Esophagus muscularis mucosa (tissue), 4 donors: ENCODE results near the gene TBC1D14. TPM values are rescaled to one million over a fixed set of nuclear protein-coding genes. Genes with fewer than 3 reads are reported as not detected.

Experiments
- DNase-seq: peaks from one replicate; pipeline ENCODE4 v3.0.0-alpha.2; 2017; ENCODE audit errors: extremely low spot score
- H3K27ac ChIP-seq, 4 donors: fragments of 200-600 bp; sonication (generic); replicated peaks in 1 of 4; 1 replicate in 3 of 4; 2 replicates in 1 of 4; pipeline ENCODE4 v1.5.1; 2016 to 2019; ENCODE audit warnings: mild to moderate bottlenecking in 1 of 4
- H3K27me3 ChIP-seq, 4 donors: fragments of 200-600 bp; sonication (generic); one replicate each; pipeline versions ENCODE4 v1.5.1 to v1.6.0; 2016 to 2019
- H3K36me3 ChIP-seq, 4 donors: fragments of 200-600 bp; sonication (generic); one replicate each; pipeline ENCODE4 v1.5.1; 2016 to 2019
- H3K4me1 ChIP-seq, 4 donors: fragments of 200-600 bp; sonication (generic); one replicate each; pipeline ENCODE4 v1.5.1; 2016 to 2019
- H3K4me3 ChIP-seq, 4 donors: fragments of 200-600 bp; sonication (generic); 1 replicate in 2 of 4; 2 replicates in 2 of 4; pipeline ENCODE4 v1.5.1; 2016 to 2019; ENCODE audit warnings: mild to moderate bottlenecking in 4 of 4, moderate library complexity in 1 of 4
- H3K9me3 ChIP-seq, 4 donors: fragments of 200-600 bp; sonication (generic); 1 replicate in 3 of 4; 2 replicates in 1 of 4; pipeline ENCODE4 v1.5.1; 2016 to 2019
- CTCF ChIP-seq, 3 experiments: fragments of 200-600 bp in 2 of 3; fragments of 450-650 bp in 1 of 3; sonication (generic) in 2 of 3; IDR thresholded peaks; one replicate each; pipeline ENCODE4 v1.5.1; 2017 to 2019; ENCODE audit warnings: antibody characterized with exemption in 3 of 3, mild to moderate bottlenecking in 2 of 3, moderate library complexity in 1 of 3
- EP300 ChIP-seq: sonication (generic); formaldehyde crosslinking; IDR thresholded peaks from one replicate; pipeline ENCODE4 v1.6.1; 2017; ENCODE audit warnings: antibody characterized with exemption
- POLR2A ChIP-seq: fragments of 450-650 bp; IDR thresholded peaks from one replicate; pipeline ENCODE4 v1.6.1; 2017; ENCODE audit warnings: antibody characterized with exemption, moderate library complexity, mild to moderate bottlenecking, low read depth
- POLR2AphosphoS5 ChIP-seq, 2 donors: sonication (generic); formaldehyde crosslinking; IDR thresholded peaks; one replicate each; pipeline ENCODE4 v1.6.1; 2017; ENCODE audit warnings: antibody characterized with exemption in 2 of 2
- WGBS: methylation state at CpG from one replicate; pipeline ENCODE4 v1.1.5; 2018; 5-methylcytosine and 5-hydroxymethylcytosine counted together
- intact Hi-C: fragments of 100-400 bp; cut with DNase I; formaldehyde crosslinking; loops from one replicate; pipeline ENCODE4 v1.15.1; 2023
- total RNA-seq, 4 donors: library from RNA; depleted of rRNA; stranded (reverse); fragments of >200 nt; gene quantifications; one replicate each; pipeline versions ENCODE4 v1.1.0 to v1.2.1, GENCODE V29; 2016

The TBC1D14 gene
- total RNA-seq, 4 donors from 2014 or later, result 37.0 to 49.4 (median 44.2) TPM

GRCh38 chr4:7067452-7068278 is 158.0 kb downstream of the TBC1D14 start, which contains the start of gene GRPEL1:
Gene GRPEL1, minus strand, starts transcription at chr4:7068064. Its CDS starts 32 bp downstream, at chr4:7068032.
- Histone ChIP-seq H3K27ac (peak within 1 kb of the TSS; percentile 90 to 95 (median 92)), H3K27me3 (no peaks in the 10 kb centered on the region), H3K4me3 (peak within 1 kb of the TSS; percentile 78 to 92 (median 85)), H3K36me3 (peaks cover 7 to 26% (median 19%) of the 10 kb centered on the region in 4 donors), H3K9me3 (no peaks in the 10 kb centered on the region), H3K4me1 (peaks cover 17 to 49% (median 43%) of the 10 kb centered on the region in 4 donors)
- TF ChIP-seq CTCF (IDR thresholded peaks at IDR 0.05), result peak in 1 of 3 experiments; percentile 4
- peak; percentile 99 to 100 for TF ChIP-seq POLR2AphosphoS5 (IDR thresholded peaks at IDR 0.05)
- TF ChIP-seq EP300, result no peak
- TF ChIP-seq POLR2A, result peak; percentile 97
- intact Hi-C loops, result loop anchor here (2.0 to 5.0 kb wide), 2 partner anchors 80 to 159 kb away; partner anchors contain the start of gene TBC1D14
- peak; percentile 100 for DNase-seq
- 0% methylated on average over 9 of the region's 81 CpGs for WGBS

- Histone ChIP-seq H3K36me3 (peaks cover 7 to 19% (median 12%) of the 10 kb centered on the region in 4 donors), H3K27me3 (no peaks in the 10 kb centered on the region), H3K27ac (peak overlapping the region; percentile 90 to 95 (median 92)), H3K4me1 (peaks cover 17 to 49% (median 43%) of the 10 kb centered on the region in 4 donors), H3K9me3 (no peaks in the 10 kb centered on the region), H3K4me3 (peak overlapping the region; percentile 78 to 92 (median 85))
- peak; percentile 15 for TF ChIP-seq POLR2A
- TF ChIP-seq POLR2AphosphoS5 (IDR thresholded peaks at IDR 0.05), result no peak
- TF ChIP-seq CTCF (IDR thresholded peaks at IDR 0.05), result no peak
- no peak for TF ChIP-seq EP300
- no peak for DNase-seq
- intact Hi-C loops, result loop anchor here (2.0 to 5.0 kb wide), 2 partner anchors 81 to 160 kb away; partner anchors contain the start of gene TBC1D14
- under 1% methylated on average over 38 of the region's 50 CpGs for WGBS
Measured at GRCh38 chr4:7068279-7068842, 158.7 kb downstream of the TBC1D14 start.

DNA sequence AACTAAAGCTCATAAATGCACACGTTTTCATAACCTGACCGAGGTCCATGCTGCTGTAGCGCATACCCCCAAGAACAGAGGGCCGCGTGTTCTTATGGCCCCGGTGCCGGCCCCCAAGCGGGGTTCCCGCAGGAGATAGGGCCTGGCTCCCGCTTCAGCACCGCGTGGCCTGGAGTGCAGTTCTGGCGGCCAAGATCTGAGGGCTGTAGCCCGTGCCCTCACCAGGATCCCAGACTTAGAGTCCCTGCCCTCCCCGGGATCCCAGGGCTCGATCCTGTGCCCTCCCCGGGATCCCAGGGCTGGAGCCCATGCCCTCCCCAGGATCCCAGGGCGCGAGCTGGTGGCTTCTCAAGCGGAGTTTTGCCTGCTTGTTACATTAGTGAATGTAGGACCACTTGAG is 159.3 kb downstream of the TBC1D14 start:
- Histone ChIP-seq H3K9me3 (no peaks in the 10 kb centered on the region), H3K27ac (peak overlapping the region; percentile 90 to 95 (median 92)), H3K4me1 (peaks cover 17 to 49% (median 43%) of the 10 kb centered on the region in 4 donors), H3K36me3 (peaks cover 1 to 13% (median 7%) of the 10 kb centered on the region in 4 donors), H3K4me3 (peak overlapping the region; percentile 78 to 92 (median 85)), H3K27me3 (no peaks in the 10 kb centered on the region)
- intact Hi-C loops, result loop anchor here (2.0 to 5.0 kb wide), 2 partner anchors 82 to 160 kb away; partner anchors contain the start of gene TBC1D14
- TF ChIP-seq EP300 (no peak), CTCF (IDR thresholded peaks at IDR 0.05) (no peak), POLR2AphosphoS5 (IDR thresholded peaks at IDR 0.05) (no peak), POLR2A (no peak)
- WGBS, result 19% methylated on average over 7 of the region's 20 CpGs
- DNase-seq, result no peak

DNA sequence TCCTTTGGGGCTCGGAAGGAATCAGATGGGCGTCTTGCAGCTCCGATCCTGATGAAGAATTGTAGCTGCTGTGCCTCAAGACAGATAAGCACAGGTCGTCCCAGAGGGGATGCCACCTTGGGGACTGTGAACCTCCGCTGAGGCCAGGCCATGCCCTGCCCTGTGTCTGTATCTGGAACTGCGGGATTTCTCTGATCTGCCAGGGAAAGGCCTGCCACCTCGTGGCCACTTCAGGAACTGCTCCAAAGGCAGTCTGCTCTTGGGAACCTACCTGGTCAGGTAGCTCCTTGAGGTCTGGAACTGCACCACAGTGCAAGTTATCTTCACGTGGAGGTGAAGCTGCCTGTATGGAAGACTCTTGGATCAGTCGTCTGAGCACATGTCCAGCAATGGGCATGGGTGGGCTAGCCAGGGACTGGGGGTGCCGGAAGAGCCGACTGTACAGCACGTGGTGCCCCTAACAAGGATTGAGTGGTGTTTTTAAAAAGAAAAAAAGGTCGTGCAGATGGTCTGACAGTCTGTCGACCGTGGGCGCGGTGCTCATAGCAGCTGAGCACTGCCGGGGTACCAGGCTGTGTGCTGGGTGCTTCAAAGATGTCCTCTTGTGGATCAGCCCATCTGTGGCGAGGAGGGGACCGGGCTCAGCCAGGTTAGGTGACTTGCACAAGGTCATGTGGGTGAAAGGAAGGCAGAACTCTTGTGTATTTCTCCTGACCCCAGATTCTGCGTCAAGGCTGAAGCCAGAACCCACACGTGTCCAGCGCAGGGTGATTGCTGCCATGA is 161.3 kb downstream of the TBC1D14 start:
- no peak overlapping the region for H3K27ac ChIP-seq
- TF ChIP-seq EP300, result no peak
- TF ChIP-seq CTCF (IDR thresholded peaks at IDR 0.05), result peak; percentile 97 to 100 (median 98)
- peak in 1 of 2 donors; percentile 73 for TF ChIP-seq POLR2AphosphoS5 (IDR thresholded peaks at IDR 0.05)
- WGBS, result 47% methylated on average over 21 of the region's 23 CpGs
- H3K27me3 ChIP-seq, result no peaks in the 10 kb centered on the region
- peaks cover 17 to 35% (median 32%) of the 10 kb centered on the region in 4 donors for H3K4me1 ChIP-seq
- no peak overlapping the region for H3K4me3 ChIP-seq
- H3K36me3 ChIP-seq, result no peaks in the 10 kb centered on the region
- no peaks in the 10 kb centered on the region for H3K9me3 ChIP-seq
- intact Hi-C loops, result loop anchor here (1.0 to 5.0 kb wide), 3 partner anchors 27 to 354 kb away; partner anchors contain the start of gene BLOC1S4
- DNase-seq, result peak; percentile 95
